GM12891 (cell line): ENCODE data around the gene SYNDIG1.

Source experiments
- POLR2A ChIP-seq: IDR thresholded peaks from 2 replicates; pipeline ENCODE4 v1.6.1; 2011; ENCODE audit warnings: low read depth, low read length, control low read depth
- SPI1 ChIP-seq: IDR thresholded peaks from 2 replicates; pipeline ENCODE4 v1.6.1; 2011; ENCODE audit warnings: low read depth, low read length, control low read depth

- no peak for TF ChIP-seq SPI1
- no peak for TF ChIP-seq POLR2A
These were observed 201.6 kb downstream of the SYNDIG1 start for GRCh38 chr20:24670981-24671380.
